SK-N-SH (cell line): ENCODE results near the gene ALPI. TPM values are rescaled to one million over a fixed set of nuclear protein-coding genes. Genes with fewer than 3 reads are reported as not detected.

Experiments
- CTCF ChIA-PET: fragments of 300-600, 350-600 bp; formaldehyde crosslinking; extraction: SDS; loops from one replicate; lab custom pipeline; 2021; lab: Yijun Ruan, JAX
- POLR2A ChIA-PET: fragments of 350-600 bp; sonication (Branson Sonifier 250); formaldehyde crosslinking; extraction: SDS; loops from one replicate; lab custom pipeline; 2020; ENCODE audit warnings: antibody characterized with exemption, inconsistent platforms; lab: Yijun Ruan, JAX
- DNase-seq: peaks from one replicate; pipeline ENCODE4 v3.0.0; 2012
- H2AFZ ChIP-seq: fragments of 200-600 bp; sonication (generic); 2 replicates; pipeline ENCODE4 v1.8.1; 2016; ENCODE audit warnings: antibody characterized with exemption, mild to moderate bottlenecking, low read depth
- H3F3A ChIP-seq: fragments of 200-600 bp; sonication (generic); replicated peaks from 2 replicates; pipeline ENCODE3; 2016; ENCODE audit warnings: antibody characterized with exemption, mild to moderate bottlenecking; ENCODE audit not compliant: insufficient read depth
- H3K27ac ChIP-seq, 2 experiments: fragments of 200-500 bp in 1 of 2; fragments of 200-600 bp in 1 of 2; sonication (Bioruptor generic) in 1 of 2; sonication (generic), shearing (Covaris generic) in 1 of 2; 2 replicates each; pipeline versions ENCODE4 v1.5.1 to v1.6.1; 2014 to 2016; ENCODE audit warnings: low read depth in 2 of 2, inconsistent platforms in 1 of 2, low read length in 1 of 2, mild to moderate bottlenecking in 1 of 2, mixed read lengths in 1 of 2
- H3K27me3 ChIP-seq: fragments of 200-600 bp; sonication (generic), shearing (Covaris generic); 2 replicates; pipeline ENCODE4 v1.6.1; 2016; ENCODE audit warnings: mixed run types; ENCODE audit not compliant: insufficient read depth
- H3K36me3 ChIP-seq, 2 experiments: fragments of 200-500 bp in 1 of 2; fragments of 200-600 bp in 1 of 2; sonication (Bioruptor generic) in 1 of 2; sonication (generic) in 1 of 2; replicated peaks in 1 of 2; 2 replicates each; pipeline versions ENCODE3 to v1.5.1; 2014 to 2016; ENCODE audit warnings: low read length in 1 of 2, mild to moderate bottlenecking in 1 of 2; ENCODE audit not compliant: insufficient read depth in 2 of 2, control insufficient read depth in 1 of 2
- H3K4me1 ChIP-seq, 2 experiments: fragments of 200-500 bp in 1 of 2; fragments of 200-600 bp in 1 of 2; sonication (Bioruptor generic) in 1 of 2; sonication (generic), shearing (Covaris generic) in 1 of 2; 2 replicates each; pipeline versions ENCODE4 v1.5.1 to v1.6.1; 2014 to 2016; ENCODE audit warnings: low read depth in 1 of 2, low read length in 1 of 2, mixed run types in 1 of 2; ENCODE audit not compliant: insufficient read depth in 2 of 2, control insufficient read depth in 1 of 2
- H3K4me2 ChIP-seq: fragments of 200-600 bp; sonication (generic), shearing (Covaris generic); 2 replicates; pipeline ENCODE4 v1.6.1; 2017; ENCODE audit warnings: mixed run types
- H3K4me3 ChIP-seq, 2 experiments: fragments of 200-500 bp in 1 of 2; fragments of 200-600 bp in 1 of 2; sonication (Bioruptor generic) in 1 of 2; sonication (generic), shearing (Covaris generic) in 1 of 2; 2 replicates each; pipeline versions ENCODE4 v1.5.1 to v1.8.1; 2014 to 2016; ENCODE audit warnings: low read depth in 2 of 2, inconsistent platforms in 1 of 2, low read length in 1 of 2, mild to moderate bottlenecking in 1 of 2, mixed read lengths in 1 of 2, moderate library complexity in 1 of 2
- H3K79me2 ChIP-seq: fragments of 200-600 bp; sonication (generic); 2 replicates; pipeline ENCODE4 v1.8.1; 2017; ENCODE audit warnings: mild to moderate bottlenecking; ENCODE audit not compliant: insufficient read depth
- H3K9ac ChIP-seq: fragments of 200-600 bp; sonication (generic); 2 replicates; pipeline ENCODE4 v1.6.1; 2017; ENCODE audit warnings: mixed run types
- H3K9me2 ChIP-seq: fragments of 200-600 bp; sonication (generic); 2 replicates; pipeline ENCODE4 v1.6.1; 2017; ENCODE audit warnings: mixed run types
- H3K9me3 ChIP-seq: fragments of 200-600 bp; sonication (generic); 2 replicates; pipeline ENCODE4 v1.6.1; 2017; ENCODE audit warnings: mixed run types, mild to moderate bottlenecking, moderate library complexity
- H4K20me1 ChIP-seq: fragments of 200-600 bp; sonication (generic); 2 replicates; pipeline ENCODE4 v1.6.1; 2017; ENCODE audit warnings: mild to moderate bottlenecking, mixed run types; ENCODE audit not compliant: insufficient read depth
- CHD2 ChIP-seq: fragments of 150-350 bp; IDR thresholded peaks from 2 replicates; pipeline ENCODE4 v1.6.1; 2018; ENCODE audit warnings: low read length; ENCODE audit not compliant: partially characterized antibody
- ELF1 ChIP-seq: IDR thresholded peaks from 2 replicates; pipeline ENCODE4 v1.4.0; 2012
- EP300 ChIP-seq, 2 experiments: IDR thresholded peaks; 2 replicates each; pipeline versions ENCODE4 v1.4.0 to v1.6.1; 2012; ENCODE audit warnings: borderline replicate concordance in 1 of 2, low read depth in 1 of 2, low read length in 1 of 2
- FOSL2 ChIP-seq: IDR thresholded peaks from 2 replicates; pipeline ENCODE4 v1.4.0; 2012; ENCODE audit warnings: low read depth, mild to moderate bottlenecking, moderate library complexity, borderline replicate concordance
- GABPA ChIP-seq: IDR thresholded peaks from 2 replicates; pipeline ENCODE4 v1.4.0; 2012; ENCODE audit warnings: low read depth, mild to moderate bottlenecking
- GATA2 ChIP-seq: sonication (generic); formaldehyde crosslinking; IDR thresholded peaks from 2 replicates; pipeline ENCODE4 v1.5.0; 2020; ENCODE audit warnings: mild to moderate bottlenecking, missing genetic modification reagents
- JUND ChIP-seq: IDR thresholded peaks from 2 replicates; pipeline ENCODE4 v1.4.0; 2012
- MAX ChIP-seq: IDR thresholded peaks from 2 replicates; pipeline ENCODE4 v1.4.0; 2012; ENCODE audit warnings: low read depth
- MXI1 ChIP-seq: IDR thresholded peaks from 2 replicates; pipeline ENCODE4 v1.6.1; 2012; ENCODE audit warnings: mild to moderate bottlenecking, low read depth, low read length, improper control_type of control experiment
- NFIC ChIP-seq: IDR thresholded peaks from 2 replicates; pipeline ENCODE4 v1.4.0; 2012; ENCODE audit warnings: borderline replicate concordance
- NRF1 ChIP-seq: IDR thresholded peaks from 2 replicates; pipeline ENCODE4 v1.6.1; 2012; ENCODE audit warnings: low read depth, mild to moderate bottlenecking, low read length
- PBX3 ChIP-seq: IDR thresholded peaks from 2 replicates; pipeline ENCODE4; 2012
- POLR2AphosphoS5 ChIP-seq: IDR thresholded peaks from 2 replicates; pipeline ENCODE4 v1.6.1; 2012; ENCODE audit warnings: low read depth, low read length
- RCOR1 ChIP-seq: fragments of 150-350 bp; IDR thresholded peaks from 2 replicates; pipeline ENCODE4 v1.6.1; 2017; ENCODE audit warnings: antibody characterized with exemption, low read length
- REST ChIP-seq: IDR thresholded peaks from 2 replicates; pipeline ENCODE4 v1.6.1; 2012; ENCODE audit warnings: mild to moderate bottlenecking, low read depth, low read length, moderate library complexity
- RFX5 ChIP-seq: IDR thresholded peaks from 2 replicates; pipeline ENCODE4 v1.6.1; 2012; ENCODE audit warnings: mild to moderate bottlenecking, improper control_type of control experiment, low read length
- SIN3A ChIP-seq: IDR thresholded peaks from 2 replicates; pipeline ENCODE4 v1.6.1; 2012; ENCODE audit warnings: low read depth, mild to moderate bottlenecking, low read length, moderate library complexity, borderline replicate concordance
- TAF1 ChIP-seq: IDR thresholded peaks from 2 replicates; pipeline ENCODE4 v1.6.1; 2012; ENCODE audit warnings: low read depth, mild to moderate bottlenecking, low read length, moderate library complexity, borderline replicate concordance
- YY1 ChIP-seq: IDR thresholded peaks from 2 replicates; pipeline ENCODE4 v1.4.0; 2012; ENCODE audit warnings: low read depth, mild to moderate bottlenecking
- WGBS: methylation state at CpG from one replicate; pipeline ENCODE4 v1.1.6; 2017; ENCODE audit warnings: low lambda C conversion rate; 5-methylcytosine and 5-hydroxymethylcytosine counted together
- polyA plus RNA-seq, 3 experiments: library from polyadenylated mRNA; depleted of rRNA; stranded (reverse); fragments of >200 nt; gene quantifications; 2 replicates each; pipeline ENCODE4 v1.2.3, GENCODE V29; 2012

ALPI gene
- polyA plus RNA-seq, 1 of the 3 experiments (the other 2 are of a cell fraction), result not detected

GRCh38 chr2:232411901-232412629, 43.9 kb upstream of the ALPI start (continued):
- TF ChIP-seq TAF1, result no peak

- DNase-seq, result no peak
- Histone ChIP-seq H3K9ac (no peak overlapping the region), H3K9me3 (no peaks in the 10 kb centered on the region), H3K4me1 (no peaks in the 10 kb centered on the region), H3K36me3 (no peaks in the 10 kb centered on the region), H3K4me3 (no peak overlapping the region), H2AFZ (no peak overlapping the region)
- 50% methylated on average over 5 of the region's 5 CpGs for WGBS
- TF ChIP-seq RCOR1 (no peak), SIN3A (no peak), CHD2 (no peak), GABPA (no peak), POLR2AphosphoS5 (no peak), PBX3 (no peak), RFX5 (no peak), MAX (no peak), NRF1 (no peak)
- TF ChIP-seq, all 33 proteins: peak for 0
- Histone ChIP-seq H4K20me1 (no peaks in the 10 kb centered on the region), H3F3A (no peaks in the 10 kb centered on the region), H3K79me2 (no peaks in the 10 kb centered on the region), H3K27ac (no peak overlapping the region), H3K9me2 (no peaks in the 10 kb centered on the region), H3K4me2 (0 out of 2 replicates have a peak overlapping the region, but pooled peaks have one; percentile 0), H3K27me3 (peaks cover 70% of the 10 kb centered on the region)
- ChIA-PET POLR2A (no interaction called here), CTCF (no interaction called here)
Observed at GRCh38 chr2:232412986-232413385, 43.0 kb upstream of the ALPI start.

- TF ChIP-seq REST (no peak), NFIC (no peak), ELF1 (no peak), RCOR1 (no peak), JUND (no peak), GABPA (no peak), POLR2AphosphoS5 (no peak), CHD2 (no peak), GATA2 (CRISPR knock-in tag) (no peak), RFX5 (no peak), SIN3A (no peak), FOSL2 (no peak), YY1 (no peak), TAF1 (no peak), PBX3 (no peak), MXI1 (no peak), EP300 (IDR thresholded peaks at IDR 0.05; ENCODE audit: borderline replicate concordance in 1 of 2, low read depth in 1 of 2, low read length in 1 of 2) (no peak)
- TF ChIP-seq, all 33 proteins: peak for 0
- H3K9me3 ChIP-seq, result no peaks in the 10 kb centered on the region
- peaks cover 81% of the 10 kb centered on the region for H3K27me3 ChIP-seq
- H2AFZ ChIP-seq, result no peak overlapping the region
- H3K9ac ChIP-seq, result no peak overlapping the region
- H3K4me2 ChIP-seq, result no peak overlapping the region
- no peaks in the 10 kb centered on the region for H3K79me2 ChIP-seq
- CTCF ChIA-PET, result interaction anchor here (1.3 kb wide), 1 partner anchor 490 kb away, joined by 4 read pairs; no protein-coding TSS in a partner anchor
- H4K20me1 ChIP-seq, result no peaks in the 10 kb centered on the region
- no peaks in the 10 kb centered on the region for H3K36me3 ChIP-seq
- H3K27ac ChIP-seq, result no peak overlapping the region
- no peaks in the 10 kb centered on the region for H3F3A ChIP-seq
- whole genome bisulfite sequencing, result 49% methylated on average over 5 of the region's 8 CpGs
- H3K4me1 ChIP-seq, result no peaks in the 10 kb centered on the region; a peak in 1 of 4 replicates
- no peak overlapping the region for H3K4me3 ChIP-seq
- DNase-seq, result peak; percentile 8
- H3K9me2 ChIP-seq, result no peaks in the 10 kb centered on the region
- POLR2A ChIA-PET, result no interaction called here
Observed at GRCh38 chr2:232415138-232415690, 40.7 kb upstream of the ALPI start.
